Measurements from ENCODE around the gene B4GALT4. TPM values are rescaled to one million over a fixed set of nuclear protein-coding genes. Genes with fewer than 3 reads are reported as not detected.

Gene B4GALT4
- total RNA-seq, 4 donors from 2014 or later = 10.9 to 15.3 (median 14.0) TPM

- no peak for TF ChIP-seq CTCF (IDR thresholded peaks at IDR 0.05; ENCODE audit: low read depth)
These were observed 532 bp downstream of the B4GALT4 start for GRCh38 chr3:119240101-119240590.

DNA sequence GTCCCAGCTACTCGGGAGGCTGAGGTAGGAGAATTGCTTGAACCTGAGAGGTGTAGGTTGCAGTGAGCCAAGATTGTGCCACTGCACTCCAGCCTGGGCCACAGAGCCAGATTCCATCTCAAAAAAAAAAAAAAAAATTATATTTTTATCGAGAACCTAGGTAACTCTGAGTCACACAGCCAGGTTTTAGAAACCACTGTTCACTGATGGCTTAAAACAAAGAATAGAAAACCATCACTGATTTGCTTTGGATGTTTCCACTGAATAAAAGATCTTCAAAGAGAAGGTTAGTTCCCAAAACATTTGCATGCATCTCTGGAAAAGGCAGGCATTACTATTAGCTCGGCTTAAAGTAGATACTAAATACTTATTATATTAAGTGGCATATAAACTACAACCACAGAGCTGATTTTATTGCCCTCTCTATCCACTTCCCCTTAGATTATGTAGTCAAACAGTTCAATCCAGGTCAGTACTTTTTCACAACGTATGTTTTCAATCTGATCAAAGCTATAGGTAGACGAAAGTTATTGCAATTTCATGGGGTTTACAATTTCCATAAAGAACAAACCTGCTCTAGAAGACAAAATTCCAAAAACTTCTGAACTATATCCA, 1.4 kb downstream of the B4GALT4 start:
- TF ChIP-seq CTCF (IDR thresholded peaks at IDR 0.05; ENCODE audit: low read depth) = no peak

GRCh38 chr3:119238363-119238762, 2.3 kb downstream of the B4GALT4 start:
- no peak for TF ChIP-seq CTCF (IDR thresholded peaks at IDR 0.05; ENCODE audit: low read depth)

DNA sequence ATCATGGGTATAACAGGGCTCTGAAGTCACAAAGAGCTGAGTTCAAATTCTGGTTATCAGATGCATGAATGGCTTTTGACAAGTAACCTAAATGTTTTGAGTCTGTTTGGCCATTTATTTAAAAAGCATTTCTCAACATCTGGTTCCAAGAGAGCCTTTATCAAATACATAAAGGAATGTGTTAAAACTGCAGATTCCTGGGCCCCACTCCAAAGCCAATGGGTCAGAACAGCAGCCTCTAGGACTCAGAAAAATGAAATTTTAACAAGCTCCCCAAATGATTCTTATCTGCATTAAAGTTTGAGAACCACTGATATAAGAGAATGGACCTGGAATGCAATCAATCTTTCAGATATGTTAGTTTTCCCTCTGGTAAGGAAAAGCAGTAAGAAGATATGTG, 3.4 kb downstream of the B4GALT4 start:
- TF ChIP-seq CTCF (IDR thresholded peaks at IDR 0.05; ENCODE audit: low read depth) = no peak

DNA sequence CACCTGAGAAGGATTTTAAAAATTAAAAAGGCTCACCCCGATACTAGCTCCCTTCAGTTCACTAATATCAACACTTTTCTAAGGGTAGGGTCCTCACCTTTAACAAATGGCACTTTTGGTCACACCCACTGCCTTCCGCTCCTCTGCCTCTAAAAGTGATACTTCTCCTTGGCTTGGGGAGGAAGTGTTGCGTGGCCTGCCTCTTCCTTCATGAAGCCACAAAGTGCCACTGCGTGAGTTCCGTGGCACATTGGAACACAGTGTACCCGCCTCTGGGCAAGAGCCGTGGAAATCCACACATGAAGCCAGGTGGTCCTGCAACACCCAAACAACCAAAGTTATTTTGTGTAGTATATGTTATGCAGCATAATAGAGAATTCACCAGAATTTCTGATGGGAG, 3.9 kb downstream of the B4GALT4 start:
- TF ChIP-seq CTCF (IDR thresholded peaks at IDR 0.05; ENCODE audit: low read depth) = no peak

DNA sequence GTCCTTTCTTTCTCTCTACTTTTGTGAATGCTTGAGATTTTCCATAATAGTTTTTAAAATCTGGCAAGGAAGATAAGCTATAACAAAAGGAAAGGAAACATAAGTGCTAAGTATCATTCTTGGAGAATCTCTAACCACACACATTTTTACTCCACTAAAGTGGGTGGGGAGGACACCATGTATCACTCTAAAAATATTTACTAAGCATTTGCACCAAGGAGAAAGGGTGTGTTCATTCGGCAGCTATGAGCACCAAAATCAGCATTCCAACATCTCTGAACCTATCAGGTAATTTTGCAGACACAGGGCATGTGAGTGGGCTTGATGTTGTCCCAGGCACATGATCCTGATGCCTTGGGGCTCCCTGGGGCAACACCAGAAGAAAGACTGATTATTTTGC, 5.5 kb downstream of the B4GALT4 start:
- no peak for TF ChIP-seq CTCF (IDR thresholded peaks at IDR 0.05; ENCODE audit: low read depth)

GRCh38 chr3:119234610-119235009, 6.1 kb downstream of the B4GALT4 start:
- TF ChIP-seq CTCF (IDR thresholded peaks at IDR 0.05; ENCODE audit: low read depth) = no peak
